ENCODE data around the gene GP5.

GP5 gene

GRCh38 chr3:194396859-194397756 lies 2.0 kb downstream of the GP5 start:
- DNase-seq, result no peak

DNA sequence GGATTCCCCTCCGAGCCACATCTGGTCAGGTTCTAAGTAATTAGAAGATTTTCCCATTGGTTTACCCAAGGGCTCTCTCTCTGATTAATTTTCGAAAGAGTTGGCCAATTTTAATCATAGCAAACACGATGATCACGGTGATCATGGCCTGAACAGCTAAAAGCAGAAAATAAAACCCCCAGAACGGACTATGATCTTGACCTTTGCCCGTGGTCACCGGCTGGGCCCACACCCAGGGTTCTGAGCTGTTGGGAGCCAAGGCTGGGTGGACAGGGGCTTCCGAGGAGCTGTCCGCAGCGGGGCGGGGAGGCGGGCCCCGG lies 2.6 kb downstream of the GP5 start:
- DNase-seq, result no peak

GRCh38 chr3:194395778-194396538 lies 3.1 kb downstream of the GP5 start:
- DNase-seq, result no peak

GRCh38 chr3:194395212-194395611 lies 3.9 kb downstream of the GP5 start:
- no peak for DNase-seq

GRCh38 chr3:194392576-194392975 lies 6.5 kb downstream of the GP5 start:
- no peak for DNase-seq

DNA sequence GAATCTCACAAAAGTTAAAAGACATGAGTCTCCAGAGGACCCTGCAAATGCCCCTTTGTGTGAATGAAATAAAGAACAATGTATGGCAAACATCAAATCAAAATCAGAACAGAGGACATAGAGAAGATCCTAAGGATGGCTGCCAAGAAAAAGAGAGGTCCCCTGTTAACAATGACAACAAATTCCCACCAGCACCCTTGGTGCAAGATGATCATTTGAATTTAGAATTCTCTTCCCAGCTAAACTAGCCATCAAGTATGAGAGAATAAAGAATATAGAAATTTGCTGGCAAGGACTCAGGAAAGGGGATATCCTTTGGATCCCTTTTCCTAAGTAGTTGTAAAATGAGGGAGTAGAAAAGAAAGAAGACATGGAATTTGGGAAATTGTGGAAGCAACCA lies 8.2 kb downstream of the GP5 start:
- no peak for DNase-seq

- no peak for DNase-seq
Measured at GRCh38 chr3:194389269-194389668, 9.8 kb downstream of the GP5 start.

- no peak for DNase-seq
Measured at GRCh38 chr3:194387926-194388418, 11.1 kb downstream of the GP5 start.

DNA sequence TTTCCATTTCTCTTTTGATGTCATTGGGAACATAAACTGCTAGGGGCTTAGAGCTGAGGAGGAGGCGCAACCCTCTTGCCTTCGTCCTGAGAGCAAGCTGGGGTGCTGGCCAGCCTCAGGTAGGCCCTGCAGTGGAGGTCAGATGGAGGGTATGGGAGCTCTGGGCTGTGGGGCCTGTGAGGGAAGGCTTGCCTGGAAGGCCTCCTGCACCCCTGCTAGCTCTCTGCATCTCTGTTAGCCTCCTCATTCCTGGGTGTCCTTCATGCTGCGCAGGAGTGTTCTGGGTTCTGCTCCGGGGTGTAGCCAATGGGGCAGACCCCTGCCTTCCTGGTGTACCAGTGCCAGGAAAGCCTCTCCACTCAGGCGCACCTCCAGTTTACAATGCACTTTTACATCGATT lies 11.8 kb downstream of the GP5 start:
- DNase-seq, result no peak

GRCh38 chr3:194386648-194387047 lies 12.4 kb downstream of the GP5 start:
- DNase-seq, result no peak

DNA sequence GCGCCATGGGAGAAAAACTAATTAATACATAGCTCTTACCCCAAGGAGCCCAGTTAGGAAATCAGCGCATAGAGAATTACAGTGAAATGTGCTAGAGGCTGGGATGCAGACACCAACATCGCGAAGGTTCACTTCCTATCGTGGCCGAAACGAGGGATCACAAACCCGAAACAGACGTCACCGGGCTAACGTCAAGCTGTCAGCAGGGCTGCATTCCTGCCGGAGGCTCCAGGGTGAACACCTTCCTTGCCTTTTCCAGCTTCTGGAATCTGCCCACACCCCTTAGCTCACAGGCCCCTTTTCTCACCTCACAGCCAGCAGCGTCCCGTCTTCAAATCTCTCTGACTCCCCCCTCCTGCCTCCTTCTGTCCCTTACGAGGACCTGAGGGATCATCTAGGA lies 13.0 kb downstream of the GP5 start:
- no peak for DNase-seq

- DNase-seq, result no peak
Measured at GRCh38 chr3:194384569-194385001, 14.5 kb downstream of the GP5 start.

DNA sequence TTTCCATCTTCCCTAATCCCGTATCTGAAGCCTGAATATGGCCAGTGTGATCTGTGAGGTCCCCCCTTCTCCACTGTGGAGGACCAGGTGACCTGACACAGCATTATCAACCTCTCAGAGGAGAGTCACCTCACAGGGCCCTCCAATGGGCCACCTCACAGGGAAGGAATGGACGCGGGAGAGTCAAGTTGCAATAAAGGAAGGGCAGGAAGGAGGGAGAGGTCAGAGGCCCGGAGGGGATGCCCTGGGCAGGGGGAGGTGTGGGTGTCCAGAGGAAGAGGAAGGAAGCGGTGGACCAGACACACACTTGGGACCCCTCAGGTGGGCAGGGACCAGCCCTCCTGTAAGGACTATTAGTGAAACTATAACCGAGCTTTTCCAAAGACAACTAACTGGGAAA lies 14.9 kb downstream of the GP5 start:
- no peak for DNase-seq

DNA sequence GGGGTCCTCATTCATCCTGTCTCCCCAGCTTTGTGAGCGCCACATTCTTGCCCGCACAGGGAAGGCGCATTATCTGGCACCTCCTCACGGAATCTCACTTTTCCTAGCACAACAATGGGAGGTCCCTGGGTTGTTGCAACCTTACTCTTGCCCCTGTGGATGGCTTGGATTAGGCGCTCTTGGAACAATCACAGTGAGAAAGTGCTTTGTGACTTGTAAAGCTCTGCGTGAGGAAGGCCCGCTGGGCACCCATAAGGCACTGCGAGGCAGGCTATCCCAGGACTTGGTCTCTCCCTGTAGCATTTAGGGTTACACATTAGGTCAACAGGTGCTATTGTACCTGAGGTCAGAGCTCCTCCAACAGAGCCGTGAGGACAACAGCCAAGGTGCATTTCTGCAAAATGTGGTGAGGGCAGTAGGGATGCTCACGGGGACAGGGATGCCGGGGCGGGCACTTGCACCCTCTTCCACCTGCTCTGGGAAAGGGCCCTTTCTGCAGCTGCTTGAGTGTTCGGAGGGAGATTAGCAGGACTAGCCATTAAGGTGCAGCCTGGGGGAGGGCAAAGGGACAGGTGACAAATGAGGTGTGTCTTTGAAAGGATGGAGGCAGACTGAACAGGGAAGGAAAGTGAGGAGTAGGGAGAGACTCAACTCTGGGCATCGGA lies 15.7 kb downstream of the GP5 start:
- no peak for DNase-seq

GRCh38 chr3:194382892-194383223 lies 16.2 kb downstream of the GP5 start:
- no peak for DNase-seq

DNA sequence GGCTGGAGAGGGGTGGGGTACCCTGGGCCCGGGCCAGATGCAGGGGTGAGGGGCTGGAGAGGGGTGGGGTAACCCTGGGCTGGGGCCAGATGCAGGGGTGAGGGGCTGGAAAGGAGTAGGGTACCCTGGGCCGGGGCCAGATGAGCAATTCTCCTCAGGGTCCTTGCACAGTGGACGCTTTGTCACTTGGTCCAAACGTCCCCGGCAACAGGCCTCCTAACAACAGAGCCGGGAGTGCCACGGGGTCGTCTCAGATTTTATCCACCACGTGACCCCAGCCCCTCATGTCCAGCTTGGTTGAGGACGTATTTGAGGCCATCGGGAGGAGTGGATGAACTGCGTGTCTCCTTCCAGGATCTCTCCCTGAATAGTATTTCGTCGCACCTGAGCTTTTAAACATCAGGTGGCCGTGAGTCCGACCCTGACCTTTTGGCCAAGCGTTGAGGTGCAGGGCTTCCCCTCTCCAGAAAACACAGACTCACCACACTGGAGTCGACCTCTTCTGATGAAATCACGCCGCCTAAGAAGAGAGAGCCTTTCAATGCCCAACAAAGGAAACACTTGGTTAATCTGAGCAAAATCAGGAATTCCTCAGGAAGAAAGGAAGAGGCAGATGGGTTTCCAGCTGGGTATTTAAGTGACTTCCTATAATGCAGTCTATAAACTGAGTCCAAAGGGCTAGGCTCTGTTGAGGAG lies 16.7 kb downstream of the GP5 start:
- DNase-seq, result no peak

DNA sequence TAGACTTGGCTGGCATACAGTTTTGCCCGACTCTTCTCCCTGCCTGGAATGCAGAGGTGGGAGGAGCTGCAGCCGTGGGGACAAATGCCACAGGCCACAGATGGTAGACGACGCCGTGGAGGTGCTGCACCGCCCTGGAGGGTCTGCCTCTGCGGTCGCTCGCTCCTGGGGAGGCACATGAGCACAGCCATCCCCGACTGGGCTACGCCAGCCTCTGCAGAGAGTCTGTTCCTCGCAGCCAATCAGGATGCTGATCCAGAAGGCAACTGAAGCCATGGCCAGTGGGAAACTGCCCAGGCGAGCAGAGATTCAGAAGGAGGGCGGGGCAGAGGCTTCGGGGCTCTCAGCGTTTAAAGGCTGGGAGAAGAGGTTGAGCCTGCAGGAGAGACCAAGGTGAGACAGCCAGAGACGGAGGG lies 17.6 kb downstream of the GP5 start:
- no peak for DNase-seq

DNA sequence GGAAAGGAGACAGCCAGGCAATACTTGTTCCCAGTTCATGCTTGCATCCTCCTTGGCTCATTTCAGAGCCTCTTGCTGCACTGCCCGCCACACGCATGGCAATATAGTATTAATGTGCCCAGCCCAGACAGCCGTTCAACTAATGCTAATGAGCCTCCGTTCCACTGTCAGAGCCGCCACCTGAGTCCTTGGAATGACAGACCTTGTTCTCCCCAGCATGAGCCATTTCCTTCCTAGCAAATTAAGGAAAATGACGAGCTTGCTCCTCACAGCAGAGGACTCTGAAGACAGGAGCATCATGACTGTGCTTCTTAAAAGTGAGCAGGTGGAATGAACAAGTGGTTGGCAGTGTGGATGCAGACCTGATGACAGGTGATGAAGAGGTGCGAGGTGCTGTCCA lies 18.7 kb downstream of the GP5 start:
- no peak for DNase-seq

DNA sequence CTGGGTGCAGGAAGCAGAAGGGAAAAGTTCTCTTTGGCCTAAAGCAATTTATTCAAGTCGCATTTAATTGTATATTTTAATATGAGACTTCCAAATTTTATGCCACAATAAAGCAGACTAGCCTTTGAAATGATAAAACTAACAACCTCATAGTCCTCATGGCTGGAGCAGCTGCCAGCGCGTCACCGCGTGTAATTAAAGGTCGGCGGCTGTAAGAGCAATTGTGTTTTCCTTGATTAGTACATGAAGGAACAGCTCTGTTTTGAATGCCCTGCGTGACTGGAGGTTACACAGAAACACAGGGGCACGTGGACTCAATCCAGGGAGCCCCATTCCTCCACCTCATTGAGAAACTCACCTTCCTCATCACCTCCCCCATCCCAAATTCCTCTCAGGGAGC lies 19.4 kb downstream of the GP5 start:
- DNase-seq, result no peak

DNA sequence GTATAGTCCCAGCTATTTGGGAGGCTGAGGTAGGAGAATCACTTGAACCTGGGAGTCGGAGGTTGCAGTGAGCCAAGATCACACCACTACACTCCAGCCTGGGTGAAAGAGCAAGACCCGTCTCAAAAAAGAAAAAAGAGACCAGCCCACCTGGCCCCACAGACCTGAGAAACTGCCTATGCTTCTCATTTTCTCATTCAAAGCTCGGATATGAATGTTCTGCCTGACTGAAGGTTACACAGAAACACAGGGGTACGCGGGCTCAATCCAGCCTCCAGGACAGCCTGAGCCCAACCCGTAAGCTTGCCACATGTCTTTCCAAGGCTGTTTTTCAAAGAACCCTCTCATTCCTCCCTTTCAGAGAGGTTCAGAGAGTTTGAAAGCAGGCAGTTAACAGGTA lies 19.8 kb downstream of the GP5 start:
- DNase-seq, result no peak

- DNase-seq, result no peak
Measured at GRCh38 chr3:194377708-194378107, 21.4 kb downstream of the GP5 start.

DNA sequence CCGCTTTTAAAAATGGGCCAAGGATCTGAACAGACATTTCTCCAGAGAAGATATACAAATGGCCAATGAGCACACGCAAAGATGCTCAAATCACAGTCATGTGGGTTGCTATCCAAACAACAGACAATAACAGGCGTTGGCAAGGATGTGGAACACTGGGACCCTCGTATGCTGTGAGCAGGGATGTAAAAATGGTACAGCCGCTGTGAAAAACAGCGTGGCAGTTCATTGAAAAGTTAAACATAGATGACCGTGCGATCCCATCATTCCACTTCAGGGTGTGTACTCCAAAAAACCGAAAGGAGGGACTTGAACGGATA lies 22.9 kb downstream of the GP5 start:
- no peak for DNase-seq

- DNase-seq, result no peak
Measured at GRCh38 chr3:194375473-194376240, 23.4 kb downstream of the GP5 start.

Measured in midbrain (tissue), 1 donor.